CD14-positive monocyte (primary cell): ENCODE data around the gene FAM3A. TPM values are rescaled to one million over a fixed set of nuclear protein-coding genes. Genes with fewer than 3 reads are reported as not detected.

Source experiments
- DNase-seq, 3 donors: peaks; one replicate each; pipeline ENCODE4 v3.0.0-alpha.2; 2011 to 2022
- H2AFZ ChIP-seq: 2 replicates; pipeline ENCODE4 v1.6.0; 2012; ENCODE audit warnings: mild to moderate bottlenecking, low read depth, low read length, inconsistent platforms; ENCODE audit not compliant: insufficient read depth, poor library complexity, severe bottlenecking
- H3K27ac ChIP-seq, 2 donors: 1 replicate in 1 of 2; 2 replicates in 1 of 2; pipeline ENCODE4 v1.5.1; 2012 to 2013; ENCODE audit warnings: low read length in 2 of 2, control low read depth in 1 of 2, inconsistent platforms in 1 of 2, low read depth in 1 of 2, mild to moderate bottlenecking in 1 of 2
- H3K27me3 ChIP-seq, 2 donors: one replicate each; pipeline versions ENCODE4 v1.6.0 to v1.6.1; 2011 to 2013; ENCODE audit warnings: low read length in 2 of 2; ENCODE audit not compliant: control insufficient read depth in 2 of 2, insufficient read depth in 2 of 2
- H3K36me3 ChIP-seq, 2 donors: replicated peaks in 1 of 2; 1 replicate in 1 of 2; 2 replicates in 1 of 2; pipeline versions ENCODE4 v1.5.1 to v1.6.1; 2012 to 2013; ENCODE audit warnings: low read length in 2 of 2, control low read depth in 1 of 2, inconsistent platforms in 1 of 2, mild to moderate bottlenecking in 1 of 2; ENCODE audit not compliant: insufficient read depth in 2 of 2, control insufficient read depth in 1 of 2
- H3K4me1 ChIP-seq, 2 donors: 1 replicate in 1 of 2; 2 replicates in 1 of 2; pipeline versions ENCODE4 v1.5.1 to v1.6.1; 2012 to 2013; ENCODE audit warnings: low read length in 2 of 2, control low read depth in 1 of 2, inconsistent platforms in 1 of 2, mild to moderate bottlenecking in 1 of 2, moderate library complexity in 1 of 2; ENCODE audit not compliant: insufficient read depth in 2 of 2, control insufficient read depth in 1 of 2
- H3K4me2 ChIP-seq: replicated peaks from 2 replicates; pipeline ENCODE3; 2012; ENCODE audit warnings: low read length, moderate library complexity, mild to moderate bottlenecking; ENCODE audit not compliant: poor library complexity, severe bottlenecking; ENCODE audit errors: extremely low read depth
- H3K4me3 ChIP-seq, 3 experiments: fragments of 200-600 bp in 1 of 3; sonication (generic) in 1 of 3; replicated peaks in 1 of 3; 1 replicate in 2 of 3; 2 replicates in 1 of 3; pipeline ENCODE4 v1.5.1; 2011 to 2013; ENCODE audit warnings: low read length in 3 of 3, mild to moderate bottlenecking in 3 of 3, control low read depth in 2 of 3, low read depth in 2 of 3, inconsistent platforms in 1 of 3, moderate library complexity in 1 of 3
- H3K79me2 ChIP-seq: 2 replicates; pipeline ENCODE4 v1.6.0; 2012; ENCODE audit warnings: mild to moderate bottlenecking, control low read depth, inconsistent platforms, low read length, moderate library complexity; ENCODE audit not compliant: insufficient read depth
- H3K9ac ChIP-seq: 2 replicates; pipeline ENCODE4 v1.6.0; 2017; ENCODE audit warnings: low read length, mild to moderate bottlenecking; ENCODE audit not compliant: insufficient read depth, poor library complexity, severe bottlenecking
- H3K9me3 ChIP-seq, 2 donors: replicated peaks in 1 of 2; 1 replicate in 1 of 2; 2 replicates in 1 of 2; pipeline versions ENCODE4 v1.5.1 to v1.6.1; 2012 to 2013; ENCODE audit warnings: low read length in 2 of 2, control low read depth in 1 of 2; ENCODE audit not compliant: control insufficient read depth in 1 of 2, insufficient read depth in 1 of 2
- H4K20me1 ChIP-seq: 2 replicates; pipeline ENCODE4 v1.6.0; 2012; ENCODE audit warnings: mild to moderate bottlenecking, low read length, control low read depth, moderate library complexity; ENCODE audit not compliant: insufficient read depth
- H3K27ac Mint-ChIP-seq, 7 donors: one replicate each; pipeline ENCODE4 v1.8.0; 2020; ENCODE audit warnings: mild to moderate bottlenecking in 7 of 7, mixed read lengths in 7 of 7, moderate library complexity in 6 of 7, inconsistent platforms in 2 of 7
- H3K27me3 Mint-ChIP-seq, 3 donors: one replicate each; pipeline ENCODE4 v1.8.0; 2021 to 2022; ENCODE audit warnings: low read depth in 3 of 3, mild to moderate bottlenecking in 3 of 3, mixed read lengths in 3 of 3, moderate library complexity in 3 of 3, inconsistent platforms in 1 of 3
- H3K36me3 Mint-ChIP-seq, 2 donors: one replicate each; pipeline ENCODE4 v1.8.0; 2020; ENCODE audit warnings: mixed read lengths in 2 of 2, inconsistent platforms in 1 of 2, mild to moderate bottlenecking in 1 of 2
- H3K4me1 Mint-ChIP-seq: one replicate; pipeline ENCODE4 v1.8.0; 2020; ENCODE audit warnings: mild to moderate bottlenecking, mixed read lengths
- H3K4me3 Mint-ChIP-seq, 2 donors: one replicate each; pipeline ENCODE4 v1.8.0; 2020; ENCODE audit warnings: mild to moderate bottlenecking in 2 of 2, mixed read lengths in 2 of 2, moderate library complexity in 1 of 2
- H3K9me3 Mint-ChIP-seq, 7 donors: one replicate each; pipeline ENCODE4 v1.8.0; 2020 to 2022; ENCODE audit warnings: mixed read lengths in 7 of 7, mild to moderate bottlenecking in 6 of 7, moderate library complexity in 6 of 7, inconsistent platforms in 2 of 7
- WGBS: methylation state at CpG from one replicate; pipeline ENCODE4 v1.1.5; 2013; ENCODE audit warnings: missing lambda C conversion rate; ENCODE audit not compliant: insufficient coverage; 5-methylcytosine and 5-hydroxymethylcytosine counted together
- intact Hi-C, 2 donors: fragments of 100-400 bp; cut with micrococcal nuclease; formaldehyde crosslinking; loops; one replicate each; pipeline versions ENCODE4 v1.15.0 to v1.15.1; 2023
- polyA plus RNA-seq, 3 donors: library from polyadenylated mRNA; depleted of rRNA in 1 of 3; unstranded in 2 of 3; stranded (reverse) in 1 of 3; fragments of 300-500 nt in 2 of 3; fragments of >200 nt in 1 of 3; fragmentation: Illumina TruSeq in 2 of 3; gene quantifications; 1 replicate in 2 of 3; 2 replicates in 1 of 3; pipeline ENCODE4 v1.2.3, GENCODE V29; 2012 to 2021
- TF ChIP-seq, protein P1 (sequence below): fragments of 200-600 bp; IDR thresholded peaks from one replicate; pipeline ENCODE4 v1.8.0; 2022; ENCODE audit warnings: antibody characterized with exemption, mild to moderate bottlenecking

Gene FAM3A
- polyA plus RNA-seq, 3 donors: 14.5 to 26.5 (median 16.3) TPM

DNA sequence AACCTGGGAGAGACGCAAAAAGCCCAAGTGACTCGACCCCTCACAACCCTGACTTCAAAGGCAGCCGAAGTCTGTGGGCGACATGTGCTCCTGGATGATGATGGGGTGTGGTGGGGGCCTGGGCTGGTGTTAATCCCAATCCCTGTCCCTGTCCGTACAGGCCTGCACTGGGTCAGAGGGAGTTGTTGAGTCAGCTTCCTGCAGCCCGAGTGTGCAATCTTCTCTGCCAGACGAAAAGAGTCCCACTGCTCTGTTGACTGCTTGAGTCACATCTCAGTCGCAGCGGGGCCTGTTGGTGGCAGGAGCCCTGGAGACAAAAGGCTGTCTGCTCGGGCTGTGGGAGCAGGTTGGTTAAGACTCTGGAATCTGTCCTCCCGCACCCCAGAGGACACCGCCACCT lies 10.3 kb downstream of the FAM3A start:
- H3K9ac ChIP-seq: no peak overlapping the region
- H3K4me1 ChIP-seq: no peaks in the 10 kb centered on the region
- no peak for DNase-seq
- no peak overlapping the region for H3K4me3 ChIP-seq
- TF ChIP-seq, protein P1, sequence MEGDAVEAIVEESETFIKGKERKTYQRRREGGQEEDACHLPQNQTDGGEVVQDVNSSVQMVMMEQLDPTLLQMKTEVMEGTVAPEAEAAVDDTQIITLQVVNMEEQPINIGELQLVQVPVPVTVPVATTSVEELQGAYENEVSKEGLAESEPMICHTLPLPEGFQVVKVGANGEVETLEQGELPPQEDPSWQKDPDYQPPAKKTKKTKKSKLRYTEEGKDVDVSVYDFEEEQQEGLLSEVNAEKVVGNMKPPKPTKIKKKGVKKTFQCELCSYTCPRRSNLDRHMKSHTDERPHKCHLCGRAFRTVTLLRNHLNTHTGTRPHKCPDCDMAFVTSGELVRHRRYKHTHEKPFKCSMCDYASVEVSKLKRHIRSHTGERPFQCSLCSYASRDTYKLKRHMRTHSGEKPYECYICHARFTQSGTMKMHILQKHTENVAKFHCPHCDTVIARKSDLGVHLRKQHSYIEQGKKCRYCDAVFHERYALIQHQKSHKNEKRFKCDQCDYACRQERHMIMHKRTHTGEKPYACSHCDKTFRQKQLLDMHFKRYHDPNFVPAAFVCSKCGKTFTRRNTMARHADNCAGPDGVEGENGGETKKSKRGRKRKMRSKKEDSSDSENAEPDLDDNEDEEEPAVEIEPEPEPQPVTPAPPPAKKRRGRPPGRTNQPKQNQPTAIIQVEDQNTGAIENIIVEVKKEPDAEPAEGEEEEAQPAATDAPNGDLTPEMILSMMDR: no peak
- no peak overlapping the region for H2AFZ ChIP-seq
- 40% methylated on average over 1 of the region's 12 CpGs for WGBS
- no peak overlapping the region for H3K4me3 Mint-ChIP-seq
- no peaks in the 10 kb centered on the region for H4K20me1 ChIP-seq
- no peaks in the 10 kb centered on the region for H3K79me2 ChIP-seq
- H3K27me3 ChIP-seq: no peaks in the 10 kb centered on the region
- H3K27ac Mint-ChIP-seq: peak overlapping the region in 2 of 7 donors; percentile 46 to 57
- no peaks in the 10 kb centered on the region for H3K9me3 ChIP-seq
- intact Hi-C loops: no loop called here
- peaks cover 37 to 46% of the 10 kb centered on the region in 2 donors for H3K36me3 Mint-ChIP-seq
- no peaks in the 10 kb centered on the region for H3K4me1 Mint-ChIP-seq
- peaks cover 11 to 35% of the 10 kb centered on the region in 2 donors for H3K36me3 ChIP-seq
- no peak overlapping the region for H3K4me2 ChIP-seq
- H3K27me3 Mint-ChIP-seq: peaks cover 0 to 5% (median 2%) of the 10 kb centered on the region in 3 donors
- H3K9me3 Mint-ChIP-seq: peaks cover 0 to 14% (median 6%) of the 10 kb centered on the region in 7 donors
- H3K27ac ChIP-seq: no peak overlapping the region

DNA sequence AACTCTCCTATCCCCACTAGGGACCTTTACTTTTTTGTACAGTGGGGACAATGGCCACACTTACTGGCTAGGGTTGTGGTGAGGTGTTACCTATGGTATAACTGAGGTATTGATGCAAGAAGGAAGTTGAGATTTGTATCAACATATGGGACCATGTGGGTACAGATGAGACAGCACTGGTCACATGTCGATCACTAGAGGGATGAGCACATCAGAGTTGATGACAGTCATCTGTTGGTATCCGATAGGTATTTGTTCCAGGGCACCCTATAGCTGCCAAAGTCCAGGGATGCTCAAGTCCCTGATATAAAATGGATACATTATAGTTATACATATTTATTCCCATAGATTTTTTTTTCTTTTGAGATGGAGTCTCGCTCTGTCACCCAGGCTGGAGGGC lies 13.0 kb downstream of the FAM3A start:
- no peak overlapping the region for H3K27ac ChIP-seq
- peaks cover 11 to 19% of the 10 kb centered on the region in 2 donors for H3K36me3 ChIP-seq
- Mint-ChIP-seq H3K36me3 (peaks cover 20 to 25% of the 10 kb centered on the region in 2 donors), H3K4me3 (no peak overlapping the region), H3K27ac (peak overlapping the region in 1 of 7 donors; percentile 8), H3K4me1 (no peaks in the 10 kb centered on the region), H3K27me3 (peaks cover 2 to 3% (median 2%) of the 10 kb centered on the region in 3 donors), H3K9me3 (peaks cover 0 to 4% (median 0%) of the 10 kb centered on the region in 7 donors)
- no peaks in the 10 kb centered on the region for H4K20me1 ChIP-seq
- no peak overlapping the region for H3K4me3 ChIP-seq
- WGBS: no CpG with 5 or more reads among the region's 3 CpGs
- TF ChIP-seq, protein P1: no peak
- no peaks in the 10 kb centered on the region for H3K9me3 ChIP-seq
- no peak overlapping the region for H2AFZ ChIP-seq
- H3K9ac ChIP-seq: no peak overlapping the region
- no peaks in the 10 kb centered on the region for H3K4me1 ChIP-seq
- H3K4me2 ChIP-seq: no peak overlapping the region
- no peaks in the 10 kb centered on the region for H3K27me3 ChIP-seq
- no peak for DNase-seq
- no peaks in the 10 kb centered on the region for H3K79me2 ChIP-seq
- intact Hi-C loops: no loop called here
